ENCODE data around the gene SLBP.

SLBP gene

DNA sequence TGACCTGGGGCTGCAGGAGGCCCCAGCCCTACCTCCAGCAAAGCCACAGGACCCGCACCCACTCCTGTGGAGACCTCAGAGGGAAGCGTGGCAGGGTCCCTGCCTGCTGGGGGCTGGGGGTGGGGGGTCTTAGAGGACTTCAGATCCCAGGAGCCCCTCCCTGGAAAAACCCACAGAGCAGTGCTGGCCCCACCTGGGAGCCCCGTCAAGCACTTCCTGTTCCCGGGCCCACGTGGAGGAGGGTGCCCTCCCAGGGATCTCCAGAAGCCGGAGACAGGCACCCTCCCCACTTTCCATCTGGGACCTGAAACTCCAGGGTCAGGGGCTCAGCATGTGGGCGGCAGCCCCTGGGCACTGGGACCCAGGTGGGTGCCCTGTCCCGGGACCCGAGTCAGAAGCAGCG lies 41.2 kb upstream of the SLBP start:
- DNase-seq (ENCODE audit: low read depth) = no peak
- TF ChIP-seq, protein P1, sequence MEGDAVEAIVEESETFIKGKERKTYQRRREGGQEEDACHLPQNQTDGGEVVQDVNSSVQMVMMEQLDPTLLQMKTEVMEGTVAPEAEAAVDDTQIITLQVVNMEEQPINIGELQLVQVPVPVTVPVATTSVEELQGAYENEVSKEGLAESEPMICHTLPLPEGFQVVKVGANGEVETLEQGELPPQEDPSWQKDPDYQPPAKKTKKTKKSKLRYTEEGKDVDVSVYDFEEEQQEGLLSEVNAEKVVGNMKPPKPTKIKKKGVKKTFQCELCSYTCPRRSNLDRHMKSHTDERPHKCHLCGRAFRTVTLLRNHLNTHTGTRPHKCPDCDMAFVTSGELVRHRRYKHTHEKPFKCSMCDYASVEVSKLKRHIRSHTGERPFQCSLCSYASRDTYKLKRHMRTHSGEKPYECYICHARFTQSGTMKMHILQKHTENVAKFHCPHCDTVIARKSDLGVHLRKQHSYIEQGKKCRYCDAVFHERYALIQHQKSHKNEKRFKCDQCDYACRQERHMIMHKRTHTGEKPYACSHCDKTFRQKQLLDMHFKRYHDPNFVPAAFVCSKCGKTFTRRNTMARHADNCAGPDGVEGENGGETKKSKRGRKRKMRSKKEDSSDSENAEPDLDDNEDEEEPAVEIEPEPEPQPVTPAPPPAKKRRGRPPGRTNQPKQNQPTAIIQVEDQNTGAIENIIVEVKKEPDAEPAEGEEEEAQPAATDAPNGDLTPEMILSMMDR (IDR thresholded peaks at IDR 0.05; ENCODE audit: low read length, missing control alignments) = no peak
- H3K4me3 ChIP-seq (replicated peaks; ENCODE audit: low read depth, low read length) = no peak overlapping the region

DNA sequence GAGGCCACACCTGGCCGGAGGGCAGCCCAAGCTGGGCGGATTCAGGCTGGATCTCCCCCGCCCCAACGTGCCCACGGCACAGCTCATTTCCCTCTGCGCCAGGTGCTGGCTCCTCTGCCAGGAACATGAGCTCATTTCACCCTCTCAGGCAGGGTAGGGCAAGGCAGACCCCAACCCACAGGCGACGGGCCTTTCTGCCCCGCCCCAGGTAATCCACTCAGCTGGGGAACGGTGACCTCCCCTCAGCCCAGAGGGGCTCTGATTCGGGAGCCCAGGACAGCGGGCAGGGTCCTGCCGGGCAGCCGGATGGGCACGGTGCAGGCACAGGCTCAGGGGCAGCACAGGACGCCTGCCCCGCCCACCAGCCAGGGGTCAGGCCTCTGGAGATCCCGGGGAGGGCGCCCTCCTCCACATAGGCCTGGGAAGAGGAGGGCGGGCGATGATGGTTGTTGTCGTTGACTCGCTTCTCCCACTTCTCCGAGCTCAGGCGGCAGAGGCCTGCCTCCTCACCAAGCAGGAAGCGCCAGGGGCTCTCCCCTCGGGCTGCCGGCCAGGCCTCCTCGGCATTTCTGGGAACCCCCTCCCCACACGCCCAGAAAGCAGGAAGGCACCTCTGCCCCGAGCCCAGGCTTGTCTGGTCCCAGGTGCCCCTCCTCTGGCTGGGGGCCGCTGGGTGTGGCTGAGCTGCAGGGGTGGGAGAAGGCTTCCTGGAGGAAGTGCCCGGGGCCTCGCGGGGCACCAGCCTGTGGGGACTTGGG lies 40.3 kb upstream of the SLBP start:
- peak; percentile 27 for DNase-seq (ENCODE audit: low read depth)
- TF ChIP-seq, protein P1 (IDR thresholded peaks at IDR 0.05; ENCODE audit: low read length, missing control alignments) = no peak
- H3K4me3 ChIP-seq (replicated peaks; ENCODE audit: low read depth, low read length) = no peak overlapping the region

DNA sequence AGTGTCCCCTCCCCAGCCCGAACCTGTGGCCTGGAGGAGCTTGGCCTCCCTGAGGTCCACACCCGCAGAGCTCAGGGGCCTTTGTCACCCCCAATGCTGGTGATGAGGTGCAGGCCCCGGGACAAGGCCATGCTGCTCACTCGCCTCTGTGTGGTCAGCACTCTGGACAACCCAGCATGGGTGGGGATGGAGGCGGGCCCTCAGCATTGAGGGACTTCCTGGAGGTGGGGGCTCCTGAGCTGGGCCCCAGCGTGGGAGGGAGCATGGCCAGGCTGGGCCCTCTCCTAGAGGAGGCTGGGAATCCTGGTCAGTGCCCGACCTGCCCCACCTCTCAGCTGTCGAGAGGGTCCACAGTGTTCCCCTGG lies 39.8 kb upstream of the SLBP start:
- no peak for DNase-seq (ENCODE audit: low read depth)
- TF ChIP-seq, protein P1 (IDR thresholded peaks at IDR 0.05; ENCODE audit: low read length, missing control alignments) = no peak
- no peak overlapping the region for H3K4me3 ChIP-seq (replicated peaks; ENCODE audit: low read depth, low read length)

DNA sequence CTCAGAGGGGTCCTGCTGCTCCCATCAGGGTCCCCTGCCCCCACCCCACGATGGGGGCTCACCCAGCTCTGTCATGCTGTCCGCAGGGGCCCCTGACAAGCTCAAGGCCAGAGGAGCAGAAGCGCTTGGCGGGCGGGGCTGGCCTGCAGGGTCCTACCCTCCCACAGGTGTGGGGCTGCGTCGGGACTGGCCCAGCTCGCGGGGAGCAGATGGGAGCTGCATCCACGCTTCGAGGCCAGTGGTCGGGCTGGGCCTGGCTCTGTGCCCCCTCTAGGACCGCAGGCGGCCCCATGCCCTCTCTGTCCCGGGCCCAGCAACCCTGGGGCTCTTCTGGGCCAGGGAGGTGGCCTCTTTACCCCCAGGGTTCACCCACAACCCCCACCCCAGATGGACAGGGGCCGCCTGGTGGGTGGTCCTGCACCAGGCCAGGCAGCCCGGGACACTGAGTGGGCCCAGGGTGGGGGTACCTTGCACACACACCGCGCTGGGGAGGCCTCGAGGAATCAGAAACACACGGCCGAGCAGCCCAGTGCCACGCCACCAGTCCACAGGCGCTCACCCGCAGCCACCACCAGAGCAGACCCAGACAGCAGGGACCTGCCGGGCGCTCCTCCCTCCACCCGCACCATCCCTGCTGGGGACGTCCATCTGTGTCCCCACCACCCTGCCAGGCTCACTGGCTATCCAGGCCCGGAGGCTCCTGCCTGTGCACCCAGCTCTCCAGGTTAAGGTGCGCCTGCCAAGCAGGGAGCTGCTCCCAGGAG lies 39.2 kb upstream of the SLBP start:
- TF ChIP-seq, protein P1 (IDR thresholded peaks at IDR 0.05; ENCODE audit: low read length, missing control alignments) = no peak
- no peak for DNase-seq (ENCODE audit: low read depth)
- H3K4me3 ChIP-seq (replicated peaks; ENCODE audit: low read depth, low read length) = no peak overlapping the region

DNA sequence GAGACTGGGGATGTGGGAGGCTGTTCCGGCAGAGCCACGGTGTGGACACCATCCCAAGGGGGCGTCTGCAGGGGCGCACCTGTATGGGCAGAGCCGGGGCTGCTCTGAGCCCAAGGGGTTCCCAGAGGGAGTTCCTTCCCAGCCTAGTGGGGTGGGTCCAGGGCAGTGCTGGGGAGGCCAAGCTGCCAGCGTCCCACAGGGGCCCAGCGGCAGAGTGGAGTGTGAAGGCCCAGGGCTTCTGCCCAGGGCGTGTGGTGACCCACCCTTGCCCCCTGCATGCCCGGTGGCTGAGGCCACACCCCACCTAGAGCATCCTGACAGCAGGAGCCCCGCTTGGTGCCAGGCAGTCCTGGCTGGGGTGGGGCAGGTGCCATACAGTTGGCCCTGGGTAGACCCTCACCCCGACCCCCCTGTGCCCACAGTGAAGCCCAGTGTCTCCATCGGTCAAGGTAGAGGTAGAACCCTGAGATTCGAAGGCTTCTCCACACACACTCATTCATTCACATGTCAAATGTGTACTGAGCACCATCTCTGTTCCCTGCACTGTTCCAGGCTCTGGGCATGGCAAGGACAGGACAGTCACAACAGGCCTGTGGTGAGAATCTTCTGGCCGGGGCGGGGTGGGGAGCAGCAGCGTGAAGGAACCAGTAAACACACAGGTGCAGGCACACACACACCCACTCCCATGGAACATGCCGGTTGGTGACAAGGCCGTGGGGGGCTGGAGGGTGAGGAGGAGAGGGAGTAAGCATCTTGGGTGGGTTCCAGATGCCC lies 38.4 kb upstream of the SLBP start:
- TF ChIP-seq, protein P1 (IDR thresholded peaks at IDR 0.05; ENCODE audit: low read length, missing control alignments) = no peak
- no peak overlapping the region for H3K4me3 ChIP-seq (replicated peaks; ENCODE audit: low read depth, low read length)
- no peak for DNase-seq (ENCODE audit: low read depth)

DNA sequence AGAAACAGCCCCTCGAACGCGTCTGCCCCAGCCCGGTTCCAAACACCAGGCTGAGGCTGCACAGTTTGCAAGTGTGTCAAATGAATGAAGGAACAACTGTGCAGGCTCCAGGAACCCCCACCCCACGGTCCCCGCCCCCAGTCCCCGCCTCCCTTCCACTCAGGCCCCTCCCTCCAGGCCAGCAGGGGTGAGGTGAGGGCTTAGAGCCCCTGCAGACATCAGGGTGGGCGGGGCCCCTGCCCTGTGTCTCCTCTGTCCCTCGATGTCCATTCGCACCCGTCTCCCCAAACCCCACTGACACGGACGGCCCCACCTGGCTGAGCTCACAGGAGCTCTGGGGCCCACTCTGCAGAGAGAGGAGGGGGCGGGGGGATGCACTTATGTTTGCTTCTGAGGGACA lies 37.7 kb upstream of the SLBP start:
- no peak overlapping the region for H3K4me3 ChIP-seq (replicated peaks; ENCODE audit: low read depth, low read length)
- no peak for DNase-seq (ENCODE audit: low read depth)
- TF ChIP-seq, protein P1 (IDR thresholded peaks at IDR 0.05; ENCODE audit: low read length, missing control alignments) = no peak

Measured in fibroblast of pulmonary artery (primary cell).